HEK293 (cell line): Measurements from ENCODE around the gene ZNF830.

Source experiments
- HOXD13 ChIP-seq: sonication (generic); formaldehyde crosslinking; IDR thresholded peaks from 2 replicates; pipeline ENCODE4 v1.8.0; 2022; ENCODE audit warnings: missing genetic modification reagents, borderline replicate concordance
- ZNF274 ChIP-seq, 2 experiments: fragments of 200-500 bp in 1 of 2; fragments of 450-650 bp in 1 of 2; sonication (Bioruptor generic) in 1 of 2; formaldehyde crosslinking in 1 of 2; IDR thresholded peaks; 2 replicates each; pipeline versions ENCODE4 v1.5.1 to v1.6.1; 2014 to 2016; ENCODE audit warnings: borderline replicate concordance in 1 of 2, inconsistent platforms in 1 of 2, low read length in 1 of 2, missing biosample characterization in 1 of 2, missing genetic modification characterization in 1 of 2

DNA sequence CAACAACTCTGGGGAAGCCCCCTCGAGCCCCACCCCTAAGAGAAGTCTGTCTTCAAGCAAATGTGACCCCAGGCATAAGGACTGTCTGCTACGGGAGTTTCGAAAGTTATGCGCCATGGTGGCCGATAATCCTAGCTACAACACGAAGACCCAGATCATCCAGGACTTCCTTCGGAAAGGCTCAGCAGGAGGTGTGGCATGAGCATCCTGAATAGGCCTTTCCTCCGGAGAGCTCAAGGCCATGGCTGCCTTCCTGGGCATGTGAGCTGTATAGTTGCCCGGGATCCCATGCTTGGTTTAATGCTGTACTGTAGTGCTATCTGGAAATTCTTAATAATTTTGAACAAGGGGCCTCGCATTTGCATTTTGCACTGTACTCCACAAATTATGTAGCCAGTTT lies 28.1 kb downstream of the ZNF830 start:
- no peak for TF ChIP-seq ZNF274 (IDR thresholded peaks at IDR 0.05; ENCODE audit: low read length)
- no peak for TF ChIP-seq ZNF274 (tag by site-specific recombination; IDR thresholded peaks at IDR 0.05; ENCODE audit: borderline replicate concordance)
- no peak for TF ChIP-seq HOXD13
